Prostate gland (tissue), 2 donors: ENCODE results near the gene OGT. TPM values are rescaled to one million over a fixed set of nuclear protein-coding genes. Genes with fewer than 3 reads are reported as not detected.

Experiments used
- DNase-seq: peaks from one replicate; pipeline ENCODE4 v3.0.0-alpha.2; 2019; ENCODE audit warnings: low spot score
- H3K27ac ChIP-seq, 2 donors: fragments of 200-600 bp; sonication (generic); 2 replicates each; pipeline ENCODE4 v1.5.1; 2017 to 2019
- H3K27me3 ChIP-seq: fragments of 200-600 bp; sonication (generic); replicated peaks from 2 replicates; pipeline ENCODE4 v1.5.1; 2019; ENCODE audit not compliant: insufficient read depth
- H3K36me3 ChIP-seq, 2 donors: fragments of 200-600 bp; sonication (generic); 1 replicate in 1 of 2; 2 replicates in 1 of 2; pipeline versions ENCODE4 v1.5.1 to v1.8.1; 2017 to 2019
- H3K4me1 ChIP-seq: fragments of 200-600 bp; sonication (generic); replicated peaks from 2 replicates; pipeline ENCODE4 v1.5.1; 2019
- H3K4me3 ChIP-seq, 2 donors: fragments of 200-600 bp; sonication (generic); 2 replicates each; pipeline ENCODE4 v1.5.1; 2017 to 2019
- H3K9me3 ChIP-seq: fragments of 200-600 bp; sonication (generic); 2 replicates; pipeline ENCODE4 v1.5.1; 2017
- CTCF ChIP-seq, 4 experiments: fragments of 200-600 bp in 2 of 4; fragments of 450-650 bp in 2 of 4; sonication (generic) in 2 of 4; IDR thresholded peaks; 1 replicate in 3 of 4; 2 replicates in 1 of 4; pipeline ENCODE4 v1.5.1; 2016 to 2019; ENCODE audit warnings: antibody characterized with exemption in 4 of 4, mild to moderate bottlenecking in 2 of 4, moderate library complexity in 2 of 4
- POLR2A ChIP-seq: fragments of 450-650 bp; IDR thresholded peaks from one replicate; pipeline ENCODE4 v1.6.1; 2016; ENCODE audit warnings: antibody characterized with exemption, mild to moderate bottlenecking
- POLR2AphosphoS5 ChIP-seq: sonication (generic); formaldehyde crosslinking; IDR thresholded peaks from one replicate; pipeline ENCODE4 v1.6.1; 2017; ENCODE audit warnings: antibody characterized with exemption
- WGBS: methylation state at CpG from one replicate; pipeline ENCODE4 v1.1.5; 2018; 5-methylcytosine and 5-hydroxymethylcytosine counted together
- intact Hi-C: fragments of 100-400 bp; cut with DNase I; formaldehyde crosslinking; loops from one replicate; pipeline ENCODE4 v1.14.2; 2022
- total RNA-seq, 2 donors: library from RNA; depleted of rRNA; stranded (reverse); fragments of >200 nt; gene quantifications; one replicate each; pipeline ENCODE4 v1.1.0, GENCODE V29; 2016

The OGT gene
- total RNA-seq, 2 donors from 2014 or later = 68.0 to 126 TPM

GRCh38 chrX:71612256-71612655 is 79.4 kb downstream of the OGT start:
- H3K27me3 ChIP-seq = no peaks in the 10 kb centered on the region
- no peak for DNase-seq
- intact Hi-C loops = no loop called here
- H3K4me1 ChIP-seq = no peaks in the 10 kb centered on the region
- no peaks in the 10 kb centered on the region for H3K9me3 ChIP-seq
- 93% methylated on average over 8 of the region's 8 CpGs for WGBS
- no peak overlapping the region for H3K27ac ChIP-seq
- no peaks in the 10 kb centered on the region for H3K36me3 ChIP-seq
- H3K4me3 ChIP-seq = no peak overlapping the region
- TF ChIP-seq POLR2A = no peak
- TF ChIP-seq POLR2AphosphoS5 = no peak

- no peaks in the 10 kb centered on the region for H3K4me1 ChIP-seq
- no peak overlapping the region for H3K4me3 ChIP-seq
- H3K27ac ChIP-seq = no peak overlapping the region
- intact Hi-C loops = no loop called here
- no peaks in the 10 kb centered on the region for H3K9me3 ChIP-seq
- H3K36me3 ChIP-seq = no peaks in the 10 kb centered on the region
- TF ChIP-seq CTCF (IDR thresholded peaks at IDR 0.05) (no peak), POLR2A (no peak), POLR2AphosphoS5 (no peak)
- no peaks in the 10 kb centered on the region for H3K27me3 ChIP-seq
- no peak for DNase-seq
- 79% methylated on average over 4 of the region's 4 CpGs for WGBS
Observed at GRCh38 chrX:71615056-71615455, 82.2 kb downstream of the OGT start.

- Histone ChIP-seq H3K4me1 (no peaks in the 10 kb centered on the region), H3K27me3 (no peaks in the 10 kb centered on the region), H3K27ac (no peak overlapping the region), H3K4me3 (no peak overlapping the region), H3K36me3 (no peaks in the 10 kb centered on the region), H3K9me3 (no peaks in the 10 kb centered on the region)
- 100% methylated on average over 2 of the region's 10 CpGs for WGBS
- DNase-seq = no peak
- no peak for TF ChIP-seq CTCF (IDR thresholded peaks at IDR 0.05)
- TF ChIP-seq POLR2AphosphoS5 = no peak
- TF ChIP-seq POLR2A = no peak
- intact Hi-C loops = no loop called here
Observed at GRCh38 chrX:71615954-71616353, 83.0 kb downstream of the OGT start.

- 76% methylated on average over 12 of the region's 43 CpGs for WGBS
- TF ChIP-seq POLR2A = no peak
- TF ChIP-seq POLR2AphosphoS5 = no peak
- no peak for TF ChIP-seq CTCF (IDR thresholded peaks at IDR 0.05)
- intact Hi-C loops = no loop called here
- DNase-seq = no peak
- Histone ChIP-seq H3K27ac (no peak overlapping the region), H3K4me3 (no peak overlapping the region), H3K36me3 (no peaks in the 10 kb centered on the region), H3K4me1 (no peaks in the 10 kb centered on the region), H3K27me3 (no peaks in the 10 kb centered on the region), H3K9me3 (no peaks in the 10 kb centered on the region)
Observed at GRCh38 chrX:71616672-71617529, 84.0 kb downstream of the OGT start.

- intact Hi-C loops = no loop called here
- TF ChIP-seq CTCF (IDR thresholded peaks at IDR 0.05) = no peak
- no peak for TF ChIP-seq POLR2A
- TF ChIP-seq POLR2AphosphoS5 = no peak
- no peaks in the 10 kb centered on the region for H3K27me3 ChIP-seq
- H3K4me1 ChIP-seq = no peaks in the 10 kb centered on the region
- no peaks in the 10 kb centered on the region for H3K9me3 ChIP-seq
- no peak for DNase-seq
- no peaks in the 10 kb centered on the region for H3K36me3 ChIP-seq
- no peak overlapping the region for H3K4me3 ChIP-seq
- no peak overlapping the region for H3K27ac ChIP-seq
- WGBS = 73% methylated on average over 7 of the region's 8 CpGs
Observed at GRCh38 chrX:71617742-71618141, 84.8 kb downstream of the OGT start.
